Right lobe of liver (tissue), 4 donors: Measurements from ENCODE around the gene SIL1.

Experiments used
- POLR2A ChIP-seq: fragments of 450-650 bp; IDR thresholded peaks from one replicate; pipeline ENCODE4 v1.6.1; 2017; ENCODE audit warnings: antibody characterized with exemption, mild to moderate bottlenecking
- TF ChIP-seq, protein P1 (sequence below), 4 donors: fragments of 200-600 bp in 3 of 4; fragments of 450-650 bp in 1 of 4; IDR thresholded peaks; one replicate each; pipeline versions ENCODE4 v1.5.1 to v1.8.0; 2016 to 2022; ENCODE audit warnings: antibody characterized with exemption in 4 of 4, mild to moderate bottlenecking in 2 of 4
- donor health status: DM: no; HTN: no; CAD: no.
- donor health status: DM: no; HTN: no; CAD: no.
- donor health status: DM: no; HTN: yes; CAD: no.

DNA sequence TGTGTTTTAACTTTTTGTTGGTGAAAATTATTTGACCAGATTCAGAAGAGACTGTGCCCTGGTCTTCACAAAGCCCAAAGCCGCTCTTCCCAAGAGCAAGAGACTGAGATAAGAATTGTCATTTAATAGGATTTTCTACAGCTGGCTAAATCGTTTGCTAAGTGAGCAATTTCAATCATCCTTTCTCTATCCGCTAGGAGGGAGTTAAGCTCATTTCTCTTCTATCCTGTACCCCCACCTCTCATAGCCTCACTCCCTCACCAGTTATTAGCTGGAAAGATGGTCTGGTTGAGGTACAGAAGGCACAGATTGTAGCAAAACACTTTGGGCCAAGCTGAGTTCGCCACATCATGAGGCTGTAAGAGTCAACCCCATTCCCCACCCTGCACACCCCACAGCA lies 43.0 kb upstream of the SIL1 start:
- TF ChIP-seq, protein P1, sequence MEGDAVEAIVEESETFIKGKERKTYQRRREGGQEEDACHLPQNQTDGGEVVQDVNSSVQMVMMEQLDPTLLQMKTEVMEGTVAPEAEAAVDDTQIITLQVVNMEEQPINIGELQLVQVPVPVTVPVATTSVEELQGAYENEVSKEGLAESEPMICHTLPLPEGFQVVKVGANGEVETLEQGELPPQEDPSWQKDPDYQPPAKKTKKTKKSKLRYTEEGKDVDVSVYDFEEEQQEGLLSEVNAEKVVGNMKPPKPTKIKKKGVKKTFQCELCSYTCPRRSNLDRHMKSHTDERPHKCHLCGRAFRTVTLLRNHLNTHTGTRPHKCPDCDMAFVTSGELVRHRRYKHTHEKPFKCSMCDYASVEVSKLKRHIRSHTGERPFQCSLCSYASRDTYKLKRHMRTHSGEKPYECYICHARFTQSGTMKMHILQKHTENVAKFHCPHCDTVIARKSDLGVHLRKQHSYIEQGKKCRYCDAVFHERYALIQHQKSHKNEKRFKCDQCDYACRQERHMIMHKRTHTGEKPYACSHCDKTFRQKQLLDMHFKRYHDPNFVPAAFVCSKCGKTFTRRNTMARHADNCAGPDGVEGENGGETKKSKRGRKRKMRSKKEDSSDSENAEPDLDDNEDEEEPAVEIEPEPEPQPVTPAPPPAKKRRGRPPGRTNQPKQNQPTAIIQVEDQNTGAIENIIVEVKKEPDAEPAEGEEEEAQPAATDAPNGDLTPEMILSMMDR (IDR thresholded peaks at IDR 0.05), result no peak
- no peak for TF ChIP-seq POLR2A
